Upper lobe of right lung (tissue), 1 donor: ENCODE data around the gene SLC35D3. TPM values are rescaled to one million over a fixed set of nuclear protein-coding genes. Genes with fewer than 3 reads are reported as not detected.

ENCODE experiments used
- ATAC-seq: fragments of 200-7000 bp; cut with Tn5 transposase; one replicate; pipeline ENCODE4 v1.9.1; 2020; ENCODE audit warnings: mild to moderate bottlenecking, moderate library complexity
- DNase-seq: peaks from one replicate; pipeline ENCODE4 v3.0.0-alpha.2; 2020
- H3K27ac ChIP-seq: fragments of 200-600 bp; one replicate; pipeline ENCODE4 v1.8.0; 2022
- H3K27me3 ChIP-seq: fragments of 200-600 bp; one replicate; pipeline ENCODE4 v1.8.0; 2022; ENCODE audit warnings: mild to moderate bottlenecking
- H3K36me3 ChIP-seq: fragments of 200-600 bp; one replicate; pipeline ENCODE4 v1.8.0; 2022
- H3K4me1 ChIP-seq: fragments of 200-600 bp; one replicate; pipeline ENCODE4 v1.8.0; 2022
- H3K4me3 ChIP-seq: fragments of 200-600 bp; one replicate; pipeline ENCODE4 v1.8.0; 2022; ENCODE audit warnings: mild to moderate bottlenecking
- H3K9me3 ChIP-seq: fragments of 200-600 bp; one replicate; pipeline ENCODE4 v1.8.0; 2022
- CTCF ChIP-seq: fragments of 200-600 bp; IDR thresholded peaks from one replicate; pipeline ENCODE4 v1.8.0; 2022; ENCODE audit warnings: antibody characterized with exemption
- intact Hi-C: fragments of 100-400 bp; cut with DNase I; formaldehyde crosslinking; loops from one replicate; pipeline ENCODE4 v1.11.0; 2022
- total RNA-seq: library from RNA; stranded (reverse); fragmentation: NEBNext Ultra II Directional; extraction: Animal tissue kit (Norgen Biotek cat#: 25700); gene quantifications from one replicate; pipeline ENCODE4 v1.2.1, GENCODE V29; 2021
- donor health status: DM: no; HTN: yes; CAD: no; lungs with severe emphysema.

The SLC35D3 gene
- total RNA-seq, 1 donor from 2014 or later, result not detected

- H3K9me3 ChIP-seq, result no peaks in the 10 kb centered on the region
- H3K27me3 ChIP-seq, result peaks cover 56% of the 10 kb centered on the region
- ATAC-seq, result no peak
- intact Hi-C loops, result no loop called here
- no peak overlapping the region for H3K4me3 ChIP-seq
- DNase-seq, result no peak
- H3K36me3 ChIP-seq, result no peaks in the 10 kb centered on the region
- no peak overlapping the region for H3K27ac ChIP-seq
- TF ChIP-seq CTCF, result no peak
- peaks cover 28% of the 10 kb centered on the region for H3K4me1 ChIP-seq
These were observed 2.0 kb downstream of the SLC35D3 start for GRCh38 chr6:136923954-136924673.

GRCh38 chr6:136926383-136926782 is 4.3 kb downstream of the SLC35D3 start:
- intact Hi-C loops, result no loop called here
- no peak overlapping the region for H3K27ac ChIP-seq
- no peak for TF ChIP-seq CTCF
- DNase-seq (no peak), ATAC-seq (no peak)
- peaks cover 13% of the 10 kb centered on the region for H3K4me1 ChIP-seq
- H3K36me3 ChIP-seq, result no peaks in the 10 kb centered on the region
- no peaks in the 10 kb centered on the region for H3K9me3 ChIP-seq
- no peak overlapping the region for H3K4me3 ChIP-seq
- H3K27me3 ChIP-seq, result peaks cover 33% of the 10 kb centered on the region

- no peak overlapping the region for H3K27ac ChIP-seq
- H3K36me3 ChIP-seq, result no peaks in the 10 kb centered on the region
- peaks cover 24% of the 10 kb centered on the region for H3K27me3 ChIP-seq
- DNase-seq, result no peak
- intact Hi-C loops, result no loop called here
- TF ChIP-seq CTCF, result no peak
- H3K9me3 ChIP-seq, result no peaks in the 10 kb centered on the region
- no peak for ATAC-seq
- H3K4me1 ChIP-seq, result peaks cover 6% of the 10 kb centered on the region
- H3K4me3 ChIP-seq, result no peak overlapping the region
These were observed 5.2 kb downstream of the SLC35D3 start for GRCh38 chr6:136927292-136927691.

GRCh38 chr6:136930528-136930927 is 8.4 kb downstream of the SLC35D3 start:
- intact Hi-C loops, result no loop called here
- H3K9me3 ChIP-seq, result no peaks in the 10 kb centered on the region
- no peaks in the 10 kb centered on the region for H3K36me3 ChIP-seq
- no peak for DNase-seq
- no peak overlapping the region for H3K27ac ChIP-seq
- no peaks in the 10 kb centered on the region for H3K27me3 ChIP-seq
- no peak overlapping the region for H3K4me3 ChIP-seq
- TF ChIP-seq CTCF, result no peak
- no peaks in the 10 kb centered on the region for H3K4me1 ChIP-seq
- ATAC-seq, result no peak

- Histone ChIP-seq H3K36me3 (no peaks in the 10 kb centered on the region), H3K27ac (no peak overlapping the region), H3K4me3 (no peak overlapping the region), H3K9me3 (no peaks in the 10 kb centered on the region), H3K27me3 (no peaks in the 10 kb centered on the region), H3K4me1 (no peaks in the 10 kb centered on the region)
- no peak for TF ChIP-seq CTCF
- intact Hi-C loops, result no loop called here
- ATAC-seq (no peak), DNase-seq (no peak)
These were observed 10.5 kb downstream of the SLC35D3 start for GRCh38 chr6:136932599-136932998.

- ATAC-seq (no peak), DNase-seq (no peak)
- H3K4me1 ChIP-seq, result no peaks in the 10 kb centered on the region
- no peaks in the 10 kb centered on the region for H3K9me3 ChIP-seq
- intact Hi-C loops, result no loop called here
- no peaks in the 10 kb centered on the region for H3K36me3 ChIP-seq
- H3K4me3 ChIP-seq, result no peak overlapping the region
- no peak overlapping the region for H3K27ac ChIP-seq
- no peaks in the 10 kb centered on the region for H3K27me3 ChIP-seq
- no peak for TF ChIP-seq CTCF
These were observed 23.0 kb downstream of the SLC35D3 start for GRCh38 chr6:136945072-136945471.
